Inflammatory macrophage treated with lipopolysaccharide for 1 hour (primary cell): ENCODE results near the gene RETREG3.
"Not testable (repeated sequence)": the region's sequence is repeated elsewhere in the genome, so short reads cannot be mapped to it uniquely, and the experiment has no call there.

Source experiments
- DNase-seq, 2 donors: peaks; one replicate each; pipeline ENCODE4 v3.0.0-alpha.2; 2020 to 2022

RETREG3 gene

DNA sequence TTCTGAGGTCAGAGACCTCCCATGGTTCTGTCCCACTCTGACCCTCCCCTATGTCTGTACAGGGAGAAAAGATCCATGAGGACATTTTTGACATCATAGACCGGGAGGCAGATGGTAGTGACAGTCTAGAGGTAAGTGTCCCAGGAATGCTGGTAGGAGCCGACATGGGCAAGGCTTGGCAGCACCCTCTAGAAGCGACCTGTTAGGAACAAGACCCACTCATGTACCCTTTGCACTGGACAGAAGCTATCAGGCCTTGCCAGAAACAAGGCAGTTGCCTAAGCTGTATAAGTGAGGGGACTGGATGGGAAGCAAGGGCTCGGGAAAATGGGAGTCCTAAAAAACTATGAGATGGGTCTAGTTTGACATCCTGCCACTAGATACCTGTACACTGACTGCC lies 2.8 kb upstream of the RETREG3 start:
- DNase-seq = no peak

DNA sequence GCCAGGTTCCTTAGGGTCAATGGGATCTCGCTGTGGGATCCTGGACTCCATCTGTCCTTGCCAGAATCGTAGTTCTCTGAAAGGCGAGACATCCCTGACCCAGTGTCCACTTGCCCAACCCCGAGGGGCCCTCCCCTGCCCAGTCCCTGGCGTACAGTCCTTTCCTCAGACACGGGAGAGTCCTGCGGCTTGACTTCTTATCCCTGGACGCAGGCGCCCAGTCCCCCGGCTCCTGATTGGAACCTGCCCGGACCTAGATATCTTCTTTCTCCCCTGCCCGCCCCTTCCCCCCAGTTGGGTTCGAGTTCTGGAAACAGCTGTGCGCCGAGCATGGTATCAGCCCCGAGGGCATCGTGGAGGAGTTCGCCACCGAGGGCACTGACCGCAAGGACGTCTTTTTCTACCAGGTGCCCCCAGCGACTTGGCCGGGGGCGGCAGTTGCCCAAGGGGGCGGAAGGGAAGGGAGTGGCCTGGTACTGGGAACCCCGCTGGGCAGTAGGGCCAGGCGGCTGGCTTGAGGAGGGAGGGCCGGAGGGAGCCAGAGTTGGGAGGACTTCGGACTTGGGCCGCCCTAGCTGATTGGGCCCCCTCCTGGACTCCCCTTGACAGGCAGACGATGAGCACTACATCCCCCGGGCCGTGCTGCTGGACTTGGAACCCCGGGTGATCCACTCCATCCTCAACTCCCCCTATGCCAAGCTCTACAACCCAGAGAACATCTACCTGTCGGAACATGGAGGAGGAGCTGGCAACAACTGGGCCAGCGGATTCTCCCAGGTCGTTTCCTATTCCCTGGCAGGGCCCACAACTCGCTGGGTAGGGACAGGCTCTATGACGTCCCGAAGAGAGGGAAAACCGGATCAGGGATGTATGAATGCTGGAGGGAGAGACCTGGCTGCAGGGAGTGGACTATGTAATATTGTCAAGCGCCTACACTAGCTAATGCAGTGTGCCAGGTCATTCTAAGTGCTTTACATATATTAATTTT lies 934 bp upstream of the RETREG3 start:
- DNase-seq = not testable (repeated sequence)

DNA sequence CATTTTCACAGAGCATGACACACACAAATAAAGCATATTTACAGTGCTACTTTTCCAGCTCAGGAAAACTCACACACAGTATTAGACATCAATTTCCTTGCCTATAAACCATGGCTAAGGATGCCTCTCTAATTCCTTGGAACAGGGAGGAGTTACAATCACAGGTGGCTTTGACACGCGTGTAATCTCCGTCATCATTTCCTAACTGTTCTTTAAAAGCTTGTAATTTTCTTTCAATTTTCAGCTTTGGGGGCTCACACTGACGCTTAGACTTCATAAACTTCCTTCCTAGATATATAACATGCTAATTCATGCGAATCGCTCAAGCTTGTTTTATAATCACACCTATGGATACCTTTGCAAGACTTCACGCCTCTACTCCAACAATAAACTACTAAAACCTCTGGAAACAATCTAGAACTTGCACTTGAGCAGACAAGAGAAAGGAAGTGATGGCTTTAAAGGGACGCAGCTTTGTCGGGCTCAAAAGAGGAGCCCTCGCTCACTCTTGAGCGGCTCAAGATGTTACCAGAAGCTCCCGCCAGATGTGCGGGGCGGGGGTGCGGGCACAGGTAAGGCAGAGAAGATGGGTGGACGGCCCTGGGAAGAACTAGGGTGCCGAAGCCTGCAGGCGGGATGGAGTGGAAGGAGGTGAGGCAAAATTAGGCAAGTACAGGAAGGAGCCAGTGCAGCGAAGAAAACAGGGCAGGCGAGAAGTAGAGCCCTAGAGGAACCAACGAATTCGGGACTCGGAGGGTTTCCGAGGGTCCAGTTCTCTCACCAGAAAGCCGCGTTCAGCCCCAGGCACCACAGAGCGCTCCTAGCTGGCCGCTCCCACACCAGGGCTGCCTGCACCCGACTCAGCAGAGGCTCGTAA lies 631 bp downstream of the RETREG3 start:
- DNase-seq = peak; percentile 6 to 8

DNA sequence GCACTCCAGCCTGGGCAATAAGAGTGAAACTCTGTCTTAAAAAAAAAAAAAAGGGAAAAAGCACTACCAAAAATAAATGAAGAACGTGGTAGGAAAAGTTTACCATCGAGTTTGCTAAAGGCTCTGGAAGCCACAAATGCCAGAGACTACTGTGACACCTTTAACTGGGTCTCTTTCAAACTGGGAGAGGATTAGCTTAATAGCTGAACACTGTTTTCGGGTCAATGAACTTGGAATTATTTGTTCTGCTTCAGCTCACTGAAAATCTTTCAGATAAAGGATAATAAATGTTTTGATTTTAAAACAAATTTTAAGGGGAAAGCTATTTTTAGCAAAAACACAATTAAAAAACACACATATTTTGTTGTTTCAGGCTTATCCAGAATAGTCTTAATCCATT lies 1.4 kb downstream of the RETREG3 start:
- DNase-seq = no peak

DNA sequence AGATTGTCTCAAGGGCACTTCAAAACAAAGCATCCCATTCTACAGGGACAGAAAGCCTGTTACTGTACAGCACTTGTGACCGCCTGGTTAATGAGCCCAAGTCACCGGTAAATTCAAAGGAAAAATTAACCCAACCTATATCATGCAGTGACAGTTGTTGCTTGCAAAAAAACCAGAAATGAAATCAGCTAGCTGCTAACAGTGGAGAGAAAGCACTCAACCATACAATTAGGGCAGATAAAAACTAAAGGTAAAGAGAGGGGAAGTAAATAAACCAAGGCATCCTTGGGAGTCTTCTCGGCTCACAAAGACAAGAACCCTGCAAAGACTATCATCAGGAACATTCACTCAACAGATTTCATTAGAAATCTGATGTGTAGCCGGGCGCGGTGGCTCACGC lies 5.9 kb downstream of the RETREG3 start:
- DNase-seq = no peak

DNA sequence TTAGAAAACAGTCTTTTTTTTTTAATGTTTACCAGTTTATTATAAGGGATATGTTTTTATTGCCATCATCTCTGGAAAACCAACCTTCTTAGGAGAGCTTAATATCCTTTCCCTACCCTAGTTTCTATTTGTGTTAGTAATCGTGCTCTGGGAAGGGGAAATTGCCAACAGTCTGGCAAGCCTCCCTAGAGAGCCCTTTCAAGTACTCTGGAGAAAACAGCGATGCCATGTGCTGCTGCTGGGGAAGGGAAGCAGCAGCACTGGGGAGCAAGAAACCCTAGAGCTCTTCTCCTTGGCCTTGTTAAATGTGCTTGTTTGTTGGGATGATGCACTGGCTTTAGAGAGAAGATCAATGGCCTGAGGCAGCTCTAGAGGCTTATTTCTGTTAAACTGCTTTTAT lies 10.3 kb downstream of the RETREG3 start:
- DNase-seq = no peak

DNA sequence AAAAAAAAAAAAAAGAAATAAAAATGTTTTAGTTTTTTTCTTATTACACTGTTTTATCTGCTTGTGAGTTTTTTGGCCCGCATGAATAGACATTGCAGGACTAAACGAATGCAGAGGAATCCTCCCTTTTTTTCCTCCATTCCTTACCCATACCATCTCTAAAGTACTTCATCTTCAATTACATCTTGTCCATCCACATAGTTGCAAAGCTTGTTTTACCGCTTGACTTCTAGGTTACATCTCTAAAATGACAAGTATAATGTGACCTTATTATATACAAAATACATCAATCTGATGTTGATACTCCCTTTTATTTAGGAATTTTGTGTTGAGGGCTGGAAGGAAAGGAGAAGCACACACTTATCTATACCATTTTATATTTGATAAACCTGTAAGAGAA lies 12.8 kb downstream of the RETREG3 start:
- no peak for DNase-seq

DNA sequence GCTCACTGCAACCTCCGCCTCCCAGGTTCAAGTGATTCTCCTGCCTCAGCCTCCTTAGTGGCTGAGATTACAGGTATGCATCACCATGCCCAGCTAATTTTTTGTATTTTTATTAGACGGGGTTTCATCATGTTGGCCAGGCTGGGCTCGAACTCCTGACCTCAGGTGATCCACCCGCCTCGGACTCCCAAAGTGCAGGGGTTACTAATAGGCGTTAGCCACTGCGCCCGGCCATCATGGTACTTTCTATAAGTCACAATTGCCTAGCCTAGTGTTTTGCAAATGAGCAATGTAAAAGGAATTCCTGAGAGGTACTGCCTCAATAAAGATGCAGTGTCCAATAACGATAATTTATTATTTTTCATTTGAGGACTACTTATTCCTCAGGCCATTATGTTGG lies 17.8 kb downstream of the RETREG3 start:
- no peak for DNase-seq

DNA sequence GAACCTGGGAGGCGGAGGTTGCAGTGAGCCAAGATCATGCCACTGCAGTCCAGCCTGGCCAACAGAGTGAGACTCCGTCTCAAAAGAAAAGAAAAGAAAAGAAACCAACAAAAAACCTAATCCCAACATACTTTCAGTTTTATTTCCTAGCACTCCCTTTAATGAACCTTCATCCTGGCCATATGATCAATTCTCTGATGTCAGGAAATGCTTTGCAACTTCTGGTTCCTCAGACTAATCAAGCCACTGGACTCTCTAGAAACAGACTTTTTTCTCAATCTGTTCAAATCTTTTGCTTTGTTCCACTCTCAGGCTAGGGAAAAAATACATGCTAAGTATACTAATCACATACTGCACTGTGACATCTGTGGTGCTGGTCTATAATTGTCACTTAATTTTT lies 18.3 kb downstream of the RETREG3 start:
- DNase-seq = no peak

DNA sequence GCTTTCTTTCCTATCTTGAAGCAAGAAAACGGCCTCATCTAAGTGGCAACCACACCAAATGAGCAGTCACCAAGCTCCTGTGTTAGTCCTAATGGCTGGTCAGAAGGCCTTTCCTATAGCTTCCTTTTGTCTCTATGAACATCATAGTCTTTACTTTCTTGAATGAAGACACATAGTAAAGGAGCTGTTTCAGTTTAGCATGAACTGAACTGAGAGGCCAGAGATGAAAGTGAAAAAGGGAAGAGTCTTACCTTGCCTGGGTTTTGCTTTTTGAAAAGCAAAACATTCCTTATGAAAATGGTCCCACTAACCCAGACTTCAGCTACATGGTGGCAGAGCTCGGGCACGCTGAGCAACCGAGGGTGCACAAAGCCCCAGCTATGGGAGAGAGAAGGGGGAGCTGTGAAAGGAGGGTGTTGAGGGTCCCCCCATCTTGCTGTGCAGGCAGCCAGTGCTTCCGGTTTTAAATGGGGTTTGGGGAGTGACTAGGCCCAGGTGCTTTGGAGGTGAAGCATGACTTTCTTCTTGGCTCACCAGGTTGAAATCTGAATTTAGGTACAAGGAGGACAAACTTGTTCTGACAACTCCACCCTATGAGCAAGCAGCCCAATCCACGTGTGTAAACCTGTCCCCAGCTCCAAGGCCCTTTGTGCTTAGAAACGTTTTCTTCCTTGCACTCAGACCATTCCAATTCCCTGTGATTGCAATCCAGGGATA lies 22.5 kb downstream of the RETREG3 start:
- no peak for DNase-seq

DNA sequence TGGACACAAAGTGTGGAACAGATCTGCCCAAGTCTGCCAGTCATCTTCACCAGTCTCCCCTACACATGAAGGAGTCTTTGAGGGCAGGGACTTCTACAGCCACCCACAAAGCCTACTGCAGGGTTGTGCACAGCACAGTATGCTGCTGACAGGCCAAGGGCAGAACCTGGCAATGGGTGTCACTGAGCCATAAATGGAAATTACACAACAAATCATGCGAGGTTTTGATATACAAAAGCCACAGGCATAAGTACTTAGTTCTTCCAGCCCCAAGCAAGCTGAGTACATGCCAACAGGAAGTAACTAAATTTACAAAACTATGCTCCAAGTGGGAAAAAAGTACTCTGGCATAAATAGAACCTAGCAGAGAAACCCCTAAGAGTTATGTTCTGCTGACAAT lies 23.8 kb downstream of the RETREG3 start:
- DNase-seq = peak; percentile 52 to 77

DNA sequence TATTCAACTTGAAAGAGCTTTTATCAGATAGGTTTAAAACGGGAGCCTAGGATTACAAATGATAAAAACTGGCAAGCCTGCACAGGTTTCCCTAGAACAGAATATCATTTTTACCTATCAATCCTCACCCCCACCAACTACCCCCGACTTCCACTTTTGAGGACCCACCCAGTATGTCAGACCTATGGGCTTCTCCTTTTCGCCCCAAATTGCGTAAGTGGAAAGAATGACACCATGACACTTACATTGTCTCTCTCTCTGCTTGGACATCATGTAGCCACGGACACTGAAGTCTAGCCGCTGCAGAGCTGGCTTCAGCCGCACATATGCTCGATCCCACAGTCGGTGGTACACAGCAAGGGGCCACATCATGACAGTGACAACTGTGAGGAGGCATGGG lies 24.3 kb downstream of the RETREG3 start:
- peak; percentile 83 to 85 for DNase-seq

DNA sequence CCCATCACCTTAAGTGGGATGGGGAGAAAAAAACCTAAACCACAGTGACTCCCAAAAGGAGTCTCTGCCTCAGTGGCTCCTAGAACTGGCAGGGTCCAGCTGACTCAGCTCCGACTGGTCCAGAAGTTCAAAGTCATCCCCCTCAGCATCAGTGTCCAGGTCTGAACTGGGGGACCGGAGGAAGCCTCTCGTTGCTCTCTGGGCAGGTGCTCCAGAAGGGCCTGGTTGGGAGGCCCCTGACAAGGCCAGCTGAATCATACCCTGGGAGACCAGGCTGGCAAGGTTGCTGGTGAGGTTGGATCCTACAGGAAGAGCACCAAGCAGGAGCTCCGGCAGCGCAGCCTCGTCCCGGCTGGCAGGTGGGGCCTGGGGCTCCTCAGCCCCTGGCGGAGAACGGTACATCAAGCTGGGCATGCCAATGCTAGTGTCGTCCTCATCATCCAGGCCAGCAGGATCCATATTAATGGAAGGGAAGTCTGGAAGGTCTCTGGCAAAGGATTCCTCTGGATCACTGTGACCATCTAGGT lies 27.4 kb downstream of the RETREG3 start:
- no peak for DNase-seq

DNA sequence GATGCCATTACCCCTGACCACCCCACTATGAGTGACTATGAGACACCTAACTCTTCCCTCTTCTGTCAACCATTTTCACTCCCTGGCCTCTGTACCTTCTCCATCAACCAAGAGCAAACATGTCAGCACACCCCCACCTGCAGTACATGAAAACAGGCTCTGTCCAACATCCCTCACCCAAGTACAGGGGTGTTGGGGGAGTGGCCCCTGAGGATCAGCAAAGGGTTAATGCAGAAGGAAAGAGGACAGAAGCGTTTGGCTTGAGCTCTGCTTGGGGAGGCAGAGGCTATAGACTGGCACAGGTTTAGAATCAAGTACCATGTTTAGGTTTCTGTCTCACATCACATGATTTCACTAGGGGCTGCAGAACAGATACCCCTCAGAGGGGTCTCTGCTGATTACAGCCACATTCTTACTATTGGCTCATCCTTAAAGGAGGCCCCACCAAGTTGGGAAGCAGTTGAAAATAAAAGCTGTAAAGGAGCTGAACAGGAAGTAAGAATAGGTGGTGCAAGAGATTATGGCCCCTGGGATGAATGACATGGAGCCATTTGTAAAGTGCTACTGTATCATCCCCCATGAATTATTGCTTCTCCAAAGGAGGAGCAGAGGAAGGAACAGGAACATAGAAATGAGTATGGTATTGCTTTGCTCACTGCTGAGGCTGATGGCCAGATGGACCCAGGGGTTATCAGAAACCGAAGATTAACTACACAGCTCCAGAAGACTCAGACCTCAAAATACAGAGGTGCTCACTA lies 29.2 kb downstream of the RETREG3 start:
- no peak for DNase-seq

DNA sequence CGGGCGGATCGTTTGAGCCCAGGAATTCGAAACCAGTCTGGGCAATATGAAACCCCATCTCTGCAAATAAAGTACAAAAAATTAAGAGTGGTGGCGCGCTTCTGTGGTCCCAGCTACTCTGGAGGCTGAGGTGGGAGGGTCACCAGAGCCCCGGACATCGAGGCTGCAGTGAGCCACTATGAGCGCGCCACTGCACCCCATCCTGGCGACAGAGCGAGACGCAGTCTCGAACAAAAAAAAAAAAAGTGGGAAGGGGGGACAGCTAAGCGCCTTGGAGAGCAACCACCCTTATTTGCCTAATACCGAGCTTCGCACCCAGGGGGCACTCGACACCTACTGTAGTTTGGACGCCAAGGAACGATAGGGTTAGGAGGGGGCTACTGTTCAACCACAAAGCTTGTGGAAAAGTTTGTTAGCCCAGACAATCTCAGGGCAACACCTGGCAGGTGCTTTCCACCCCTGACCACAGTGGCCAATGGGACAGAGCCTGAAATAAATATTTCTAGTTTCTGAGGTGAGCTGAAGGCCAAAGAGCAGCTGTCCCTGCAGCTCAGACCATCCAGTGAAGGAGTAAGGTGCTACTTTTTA lies 30.8 kb downstream of the RETREG3 start:
- peak; percentile 55 to 81 for DNase-seq

DNA sequence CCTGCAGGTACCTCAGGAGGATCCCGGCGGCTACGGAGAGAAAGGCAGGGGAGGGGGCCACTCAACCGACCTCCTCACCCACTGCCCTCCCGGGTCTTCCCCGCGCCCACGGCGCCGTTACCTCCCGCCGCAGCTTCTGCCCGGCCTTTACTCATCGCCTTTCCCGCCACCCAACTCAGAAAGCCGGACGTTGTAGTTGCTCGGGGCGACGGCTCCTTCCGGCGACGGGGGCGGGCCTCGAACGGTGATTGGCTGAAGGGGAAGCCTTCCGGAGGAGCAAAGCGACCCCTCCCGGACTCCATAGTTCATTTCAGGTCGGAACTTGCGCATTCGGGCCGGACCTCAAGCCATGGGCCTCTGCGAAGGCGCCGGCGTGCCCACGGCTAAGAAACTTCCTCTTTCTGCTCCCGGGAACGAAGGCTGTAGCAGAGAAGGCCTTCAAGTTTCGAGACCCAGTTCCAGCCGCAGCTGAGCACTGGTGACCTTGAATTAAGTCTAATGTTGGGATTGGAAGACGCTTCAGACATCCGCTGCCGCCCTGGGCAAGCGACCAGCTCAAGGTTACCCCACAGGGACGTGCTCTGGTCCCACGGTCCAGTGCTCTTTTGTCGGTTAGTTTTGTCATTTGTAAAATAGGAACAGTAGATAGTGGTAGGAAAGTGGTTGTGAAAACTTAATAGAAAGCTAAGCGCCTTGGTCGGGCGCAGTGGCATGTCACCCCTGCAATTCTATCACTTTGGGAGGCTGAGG lies 31.5 kb downstream of the RETREG3 start, which contains the start of gene PSMC3IP:
Gene PSMC3IP (minus strand): TSS at position 198 of the 750 bp plus-strand sequence. CDS start 43 bp downstream, at position 155.
- peak; percentile 97 to 98 for DNase-seq

DNA sequence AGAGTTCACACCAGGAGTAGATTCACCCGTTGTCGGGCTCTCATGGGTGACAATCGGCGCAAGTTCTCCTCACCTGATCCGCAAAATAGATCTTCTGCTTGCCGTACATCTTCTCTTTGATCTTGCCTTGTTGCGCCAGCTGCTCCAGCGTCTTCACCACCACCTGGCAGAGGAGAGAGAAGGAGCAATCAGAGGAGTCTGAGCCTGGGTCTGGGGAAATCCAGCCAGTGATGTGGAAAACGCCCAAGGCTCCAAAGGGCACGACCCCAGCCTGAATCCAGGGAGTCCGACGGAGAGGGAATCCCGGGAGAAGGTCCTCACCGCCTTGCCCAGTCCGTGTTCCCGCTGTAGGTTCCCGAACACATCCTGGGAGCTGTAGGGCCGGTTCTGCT lies 32.0 kb downstream of the RETREG3 start:
- no peak for DNase-seq

DNA sequence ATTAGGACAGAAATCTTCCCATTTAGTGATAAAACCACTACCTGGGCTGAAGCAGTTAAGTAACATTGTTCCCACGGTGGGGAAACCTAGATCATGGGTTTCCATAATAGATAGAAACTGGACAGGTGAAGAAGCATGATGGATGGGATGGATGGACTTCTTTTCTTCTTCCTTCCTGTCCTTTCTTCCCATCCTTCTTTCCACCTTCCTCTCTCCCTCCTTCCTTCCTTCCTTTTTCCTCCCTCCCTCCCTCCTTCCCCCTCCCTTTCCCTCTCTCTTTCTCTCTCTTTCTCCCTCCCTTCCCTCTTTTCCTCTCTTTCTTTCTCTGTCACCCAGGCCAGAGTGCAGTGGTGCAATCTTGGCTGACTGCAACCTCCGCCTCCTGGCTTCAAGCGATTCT lies 34.7 kb downstream of the RETREG3 start:
- DNase-seq = no peak

DNA sequence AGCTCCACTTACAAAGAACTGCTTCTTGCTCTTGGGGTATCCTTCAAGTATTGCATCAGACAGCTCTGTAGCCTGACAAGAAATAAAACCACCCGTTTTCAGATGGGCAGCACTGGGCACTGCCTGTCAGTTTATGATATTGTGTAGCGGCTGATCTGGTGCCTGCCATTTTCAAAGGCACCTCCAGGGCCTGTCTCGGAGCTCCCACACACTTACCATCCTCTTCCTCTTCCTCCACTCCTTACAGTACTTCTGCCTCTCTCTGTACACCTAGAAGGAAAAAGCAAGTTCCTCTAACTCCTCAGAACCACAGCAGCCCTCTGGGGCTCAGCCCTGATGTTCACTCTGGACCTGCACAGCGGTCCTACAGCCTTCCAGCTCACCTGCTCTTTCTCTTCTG lies 36.1 kb downstream of the RETREG3 start:
- no peak for DNase-seq

DNA sequence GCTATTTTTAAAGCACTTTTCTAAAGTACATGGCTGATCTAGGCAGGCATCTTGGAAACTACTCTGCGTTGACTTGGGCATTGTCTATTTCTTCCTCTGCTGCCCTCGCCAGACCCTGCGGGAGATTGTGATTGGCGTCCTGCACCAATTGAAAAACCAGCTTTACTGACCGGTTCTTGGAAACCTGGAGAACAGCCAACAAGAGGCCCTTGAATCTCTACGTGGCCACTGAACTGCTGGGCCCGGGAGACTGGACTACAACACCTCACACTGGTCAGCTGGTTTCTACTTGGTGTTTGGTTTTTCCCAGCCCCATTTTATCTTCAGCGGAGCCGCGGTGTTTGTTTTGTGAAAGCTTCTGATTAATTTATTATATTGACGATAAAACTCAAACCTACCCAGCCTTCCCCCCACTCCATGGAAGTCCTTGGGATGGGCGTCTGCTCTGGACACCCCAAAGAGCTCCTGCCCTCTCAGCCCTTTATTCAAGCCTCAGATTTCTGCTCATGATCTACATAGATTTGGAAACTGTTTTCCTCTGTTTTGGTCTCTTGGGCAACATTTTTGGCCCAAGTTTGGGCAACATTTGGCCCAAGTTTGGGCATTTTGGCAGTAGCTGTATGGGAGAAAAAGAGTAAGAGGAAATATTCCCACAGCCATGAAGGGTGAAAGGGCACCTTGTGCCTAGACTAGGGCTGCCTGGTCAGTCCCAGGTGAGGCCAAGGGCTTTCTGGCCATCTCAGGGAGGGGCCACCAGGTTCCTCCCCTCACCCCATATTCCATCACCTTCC lies 37.5 kb downstream of the RETREG3 start:
- no peak for DNase-seq
